GM19397 (cell line): ENCODE results near the gene NANS.

ENCODE experiments used
- ATAC-seq: cut with Tn5 transposase; IDR thresholded peaks from one replicate; pipeline ENCODE4 v1.9.1; 2021; ENCODE audit warnings: mild to moderate bottlenecking, moderate library complexity; ENCODE audit not compliant: unreplicated experiment

Gene NANS

DNA sequence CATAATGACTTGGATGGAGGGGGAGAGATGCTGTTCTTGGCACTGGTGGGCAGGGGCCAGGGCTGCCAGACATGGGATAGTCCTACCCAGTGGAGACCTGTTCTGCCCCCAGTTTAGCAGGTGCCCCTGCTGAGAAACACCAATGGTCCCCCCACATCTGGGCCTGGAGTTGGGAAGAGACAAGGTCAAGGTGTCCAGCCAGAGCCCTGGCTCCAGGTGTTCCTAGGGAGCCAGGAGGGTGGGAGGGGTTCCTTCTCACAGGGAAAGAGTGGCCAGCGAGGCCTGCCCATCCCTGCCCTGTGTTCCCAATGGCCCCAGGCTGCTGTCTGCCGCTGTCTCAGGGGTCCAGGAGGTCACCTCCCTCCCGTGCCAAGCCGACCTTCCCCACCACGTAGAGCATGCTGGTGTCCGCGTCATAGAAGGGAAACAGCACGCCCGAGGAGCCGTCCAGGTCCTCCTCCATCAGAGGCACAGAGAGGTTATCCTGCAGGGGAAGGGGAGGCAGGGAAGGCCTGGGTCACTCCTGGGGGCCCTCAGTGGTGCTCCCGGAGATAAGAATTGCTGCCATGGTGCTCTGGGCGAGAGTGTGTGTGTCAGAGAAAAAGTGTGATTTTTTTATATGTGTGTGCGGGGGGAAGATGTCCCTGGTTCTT lies 74.2 kb downstream of the NANS start:
- ATAC-seq = no peak

DNA sequence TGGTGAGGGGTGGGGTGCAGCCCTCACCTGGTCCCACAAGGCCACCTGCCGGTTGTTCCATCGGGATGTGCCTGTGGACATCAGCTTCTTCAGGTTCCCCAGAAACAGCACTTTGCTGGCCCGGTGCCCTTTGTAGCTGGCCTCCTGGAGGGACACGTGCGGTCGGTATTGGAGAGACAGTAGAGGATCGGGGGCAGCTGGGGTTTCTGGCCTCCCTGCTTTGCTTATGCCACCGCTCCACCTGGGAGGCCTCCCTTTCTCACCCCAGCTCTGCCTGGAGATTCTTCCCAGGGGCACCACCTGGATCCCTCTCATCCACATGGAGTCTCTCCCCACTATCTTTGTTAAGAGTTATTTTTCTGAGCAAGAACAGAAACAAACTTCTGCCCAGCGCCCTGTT lies 75.6 kb downstream of the NANS start:
- ATAC-seq = no peak
